Mucosa of descending colon (tissue), 3 donors: ENCODE measurements around the gene CALR. TPM values are rescaled to one million over a fixed set of nuclear protein-coding genes. Genes with fewer than 3 reads are reported as not detected.
A peak's percentile ranks its signal among the peaks of the same experiment; 100 is the strongest.
"Not testable (repeated sequence)": the region's sequence is repeated elsewhere in the genome, so short reads cannot be mapped to it uniquely, and the experiment has no call there.

Experiments used
- ATAC-seq: fragments of 200-7000 bp; cut with Tn5 transposase; one replicate; pipeline ENCODE4 v1.9.1; 2020; ENCODE audit warnings: mild to moderate bottlenecking, moderate library complexity
- DNase-seq, 3 donors: peaks; one replicate each; pipeline ENCODE4 v3.0.0-alpha.2; 2020
- H3K36me3 ChIP-seq: fragments of 200-600 bp; one replicate; pipeline ENCODE4 v1.8.0; 2021; ENCODE audit warnings: low read depth, mild to moderate bottlenecking
- H3K4me1 ChIP-seq: fragments of 200-600 bp; one replicate; pipeline ENCODE4 v1.8.0; 2021; ENCODE audit warnings: low read depth, mild to moderate bottlenecking
- H3K4me3 ChIP-seq: fragments of 200-600 bp; one replicate; pipeline ENCODE4 v1.8.0; 2021; ENCODE audit warnings: mild to moderate bottlenecking
- H3K9me3 ChIP-seq: fragments of 200-600 bp; one replicate; pipeline ENCODE4 v1.8.0; 2021; ENCODE audit warnings: mild to moderate bottlenecking
- intact Hi-C, 2 donors: fragments of 100-400 bp; cut with DNase I in 1 of 2; cut with micrococcal nuclease in 1 of 2; formaldehyde crosslinking; loops; one replicate each; pipeline versions ENCODE4 v1.11.0 to v1.11.1; 2022; cut with DNase I, micrococcal nuclease
- total RNA-seq, 3 donors: library from RNA; stranded (reverse); fragmentation: NEBNext Ultra II Directional in 2 of 3; extraction: Animal tissue kit (Norgen Biotek cat#: 25700) in 2 of 3; gene quantifications; one replicate each; pipeline versions ENCODE4 v1.2.1 to v1.2.4, GENCODE V29; 2021 to 2023
- TF ChIP-seq, protein P1 (sequence below): fragments of 200-600 bp; IDR thresholded peaks from one replicate; pipeline ENCODE4 v1.8.0; 2022; ENCODE audit warnings: antibody characterized with exemption, mild to moderate bottlenecking
- donor health status: DM: no; HTN: no; CAD: no; lungs with moderate emphysema.
- donor health status: DM: no; HTN: no; CAD: no.
- donor health status: DM: no; HTN: yes; CAD: no.

Gene CALR
- total RNA-seq, 3 donors from 2014 or later, result 433 to 945 (median 637) TPM

DNA sequence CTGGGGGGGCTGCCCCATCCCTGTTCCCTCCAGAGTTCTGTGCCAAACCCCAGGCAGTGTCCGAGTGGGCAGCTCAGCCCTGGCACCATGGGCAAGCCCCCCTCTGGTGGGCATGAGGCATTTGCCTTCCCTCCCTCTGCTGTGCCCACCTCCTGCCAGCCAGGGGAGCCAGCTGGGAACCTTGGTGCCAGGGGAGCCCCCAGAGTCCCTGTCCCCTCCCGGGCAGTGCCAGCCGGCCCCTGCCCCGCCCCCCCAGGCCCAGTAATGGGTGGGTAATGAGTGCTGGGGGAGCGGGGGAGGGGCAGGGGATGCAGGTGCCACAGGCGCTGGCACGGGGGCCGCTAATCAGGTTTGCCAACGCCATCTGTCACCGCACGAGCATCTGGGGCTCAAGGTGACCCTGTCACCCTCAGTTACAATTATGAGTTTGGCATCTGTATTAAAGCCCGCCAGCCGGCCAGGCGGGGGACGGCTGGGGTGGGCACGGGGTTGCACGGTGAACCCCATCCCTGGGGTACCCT is 36.9 kb downstream of the CALR start:
- Histone ChIP-seq H3K9me3 (no peaks in the 10 kb centered on the region), H3K4me1 (no peaks in the 10 kb centered on the region), H3K36me3 (peaks cover 4% of the 10 kb centered on the region), H3K4me3 (no peak overlapping the region)
- TF ChIP-seq, protein P1, sequence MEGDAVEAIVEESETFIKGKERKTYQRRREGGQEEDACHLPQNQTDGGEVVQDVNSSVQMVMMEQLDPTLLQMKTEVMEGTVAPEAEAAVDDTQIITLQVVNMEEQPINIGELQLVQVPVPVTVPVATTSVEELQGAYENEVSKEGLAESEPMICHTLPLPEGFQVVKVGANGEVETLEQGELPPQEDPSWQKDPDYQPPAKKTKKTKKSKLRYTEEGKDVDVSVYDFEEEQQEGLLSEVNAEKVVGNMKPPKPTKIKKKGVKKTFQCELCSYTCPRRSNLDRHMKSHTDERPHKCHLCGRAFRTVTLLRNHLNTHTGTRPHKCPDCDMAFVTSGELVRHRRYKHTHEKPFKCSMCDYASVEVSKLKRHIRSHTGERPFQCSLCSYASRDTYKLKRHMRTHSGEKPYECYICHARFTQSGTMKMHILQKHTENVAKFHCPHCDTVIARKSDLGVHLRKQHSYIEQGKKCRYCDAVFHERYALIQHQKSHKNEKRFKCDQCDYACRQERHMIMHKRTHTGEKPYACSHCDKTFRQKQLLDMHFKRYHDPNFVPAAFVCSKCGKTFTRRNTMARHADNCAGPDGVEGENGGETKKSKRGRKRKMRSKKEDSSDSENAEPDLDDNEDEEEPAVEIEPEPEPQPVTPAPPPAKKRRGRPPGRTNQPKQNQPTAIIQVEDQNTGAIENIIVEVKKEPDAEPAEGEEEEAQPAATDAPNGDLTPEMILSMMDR, result no peak
- ATAC-seq (no peak), DNase-seq (no peak)
- intact Hi-C loops, result loop anchor here in 1 of 2 donors (10.0 kb wide), 1 partner anchor 290 kb away; no protein-coding TSS in a partner anchor

DNA sequence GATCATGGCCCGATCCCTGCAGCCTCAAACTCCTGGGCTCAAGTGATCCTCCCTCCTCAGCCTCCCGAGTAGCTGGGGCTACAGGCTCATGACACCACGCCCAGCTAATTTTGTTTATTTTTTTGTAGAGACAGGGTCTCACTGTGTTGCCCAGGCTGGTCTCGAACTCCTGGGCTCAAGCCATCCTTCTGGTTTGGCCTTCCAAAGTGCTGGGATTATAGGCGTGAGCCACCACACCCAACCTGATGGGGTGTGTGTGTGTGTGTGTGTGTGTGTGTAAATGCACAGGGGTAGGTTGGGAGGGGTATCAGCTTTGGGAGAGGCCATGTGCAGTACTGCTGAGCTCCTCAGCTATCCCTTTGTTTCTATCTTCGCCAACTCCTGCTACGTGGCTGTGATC is 37.7 kb downstream of the CALR start:
- not testable (repeated sequence) for H3K36me3 ChIP-seq, H3K4me3 ChIP-seq, ATAC-seq, H3K4me1 ChIP-seq, H3K9me3 ChIP-seq, DNase-seq
- intact Hi-C loops, result loop anchor here in 1 of 2 donors (10.0 kb wide), 1 partner anchor 289 kb away; no protein-coding TSS in a partner anchor

DNA sequence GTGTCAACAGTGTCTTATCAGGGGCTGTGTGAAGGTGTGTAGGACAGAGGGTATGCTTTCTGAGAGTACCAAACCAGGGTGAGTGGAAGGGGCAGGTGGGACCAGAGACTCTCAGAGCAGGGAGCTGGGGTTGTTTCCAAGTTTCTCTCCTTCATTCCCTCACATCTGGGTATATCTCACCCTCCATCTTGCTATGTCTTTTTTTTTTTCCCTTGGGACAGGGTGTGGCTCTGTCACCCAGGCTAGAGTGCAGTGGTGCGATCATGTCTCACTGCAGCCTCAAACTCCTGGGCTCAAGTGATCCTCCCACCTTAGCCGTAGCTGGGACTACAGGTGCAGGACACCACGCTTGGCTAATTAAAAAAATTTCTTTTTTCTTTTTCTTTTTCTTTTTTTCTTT is 41.6 kb downstream of the CALR start:
- Histone ChIP-seq H3K4me3 (no peak overlapping the region), H3K36me3 (peaks cover 4% of the 10 kb centered on the region), H3K4me1 (peaks cover 5% of the 10 kb centered on the region), H3K9me3 (no peaks in the 10 kb centered on the region)
- TF ChIP-seq, protein P1, result no peak
- intact Hi-C loops, result loop anchor here (5.0 to 10.0 kb wide), 3 partner anchors 112 to 285 kb away; no protein-coding TSS in a partner anchor
- ATAC-seq (no peak), DNase-seq (no peak)

DNA sequence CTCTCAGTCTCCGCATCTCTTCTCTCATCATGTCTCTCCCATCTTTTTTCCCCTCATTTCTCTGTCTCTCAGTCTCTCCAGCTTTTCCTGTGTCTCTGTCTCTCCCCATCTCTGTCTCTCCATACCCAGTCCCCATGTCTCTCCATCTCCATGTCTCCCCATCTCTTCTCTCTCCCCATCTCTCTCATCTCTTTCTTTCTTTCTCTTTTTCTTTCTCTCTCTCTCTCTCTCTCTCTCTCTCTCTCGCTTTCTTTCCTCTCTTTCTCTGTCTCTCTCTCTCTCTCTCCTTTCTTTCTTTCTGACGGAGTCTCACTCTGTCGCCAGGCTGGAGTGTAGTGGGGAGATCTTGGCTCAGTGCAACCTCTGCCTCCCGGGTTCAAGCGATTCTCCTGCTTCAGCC is 44.2 kb downstream of the CALR start:
- Histone ChIP-seq H3K4me1 (peaks cover 16% of the 10 kb centered on the region), H3K36me3 (peaks cover 3% of the 10 kb centered on the region), H3K9me3 (no peaks in the 10 kb centered on the region), H3K4me3 (no peak overlapping the region)
- intact Hi-C loops, result loop anchor here (5.0 to 10.0 kb wide), 2 partner anchors 110 to 112 kb away; no protein-coding TSS in a partner anchor
- no peak for ATAC-seq
- DNase-seq, result no peak
- TF ChIP-seq, protein P1, result no peak

DNA sequence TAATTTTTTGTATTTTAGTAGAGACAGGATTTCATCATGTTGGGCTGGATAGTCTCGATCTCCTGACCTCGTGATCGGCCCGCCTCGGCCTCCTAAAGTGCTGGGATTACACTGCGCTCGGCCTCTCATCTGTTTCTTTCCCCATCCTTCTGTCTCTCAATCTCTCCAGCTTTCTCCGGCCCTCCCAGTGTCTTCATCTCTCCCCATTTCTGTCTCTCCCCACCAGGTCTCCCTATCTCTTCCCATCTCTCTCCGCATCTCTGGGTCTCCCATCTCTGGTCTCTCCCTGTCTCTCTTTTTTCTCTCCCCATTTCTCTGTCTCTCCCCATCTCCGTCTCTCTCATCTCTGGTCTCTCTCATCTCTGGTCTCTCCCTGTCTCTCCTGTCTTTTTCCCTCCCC is 44.7 kb downstream of the CALR start:
- TF ChIP-seq, protein P1, result no peak
- H3K9me3 ChIP-seq, result no peaks in the 10 kb centered on the region
- intact Hi-C loops, result loop anchor here (5.0 to 10.0 kb wide), 2 partner anchors 109 to 112 kb away; no protein-coding TSS in a partner anchor
- no peak overlapping the region for H3K4me3 ChIP-seq
- H3K36me3 ChIP-seq, result no peaks in the 10 kb centered on the region
- no peak for DNase-seq
- H3K4me1 ChIP-seq, result peaks cover 16% of the 10 kb centered on the region
- ATAC-seq, result no peak

DNA sequence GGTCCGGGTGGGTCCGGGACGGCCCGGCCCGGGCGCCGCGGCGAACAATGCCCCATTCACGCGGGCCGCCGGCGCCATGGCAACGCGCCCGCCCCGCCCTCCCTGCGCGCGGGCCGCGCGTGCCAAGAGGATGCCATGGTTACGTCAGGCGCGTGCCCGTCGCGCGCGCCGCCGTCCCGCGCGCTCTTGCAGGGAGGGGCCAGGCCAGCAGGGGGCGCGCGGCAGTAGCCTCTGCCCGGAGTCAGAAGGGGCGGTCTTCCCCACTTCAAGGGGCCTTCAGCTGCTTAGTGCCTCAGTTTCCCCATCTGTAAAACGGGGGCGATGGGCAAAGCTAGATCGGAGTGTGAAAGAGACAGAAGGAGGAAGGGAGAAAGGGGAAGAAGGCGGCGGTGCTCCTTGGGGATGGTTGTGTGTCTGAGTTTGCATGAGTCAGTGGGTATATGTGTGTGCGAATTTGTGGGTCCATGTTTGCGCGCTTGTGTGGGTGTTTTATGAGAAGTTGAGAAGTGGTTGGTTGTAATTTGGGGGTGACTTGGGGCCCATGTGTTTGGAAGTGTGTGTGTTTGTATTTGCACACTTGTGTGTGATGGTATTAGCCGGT is 45.2 kb downstream of the CALR start:
- H3K9me3 ChIP-seq, result no peaks in the 10 kb centered on the region
- H3K36me3 ChIP-seq, result no peaks in the 10 kb centered on the region
- H3K4me1 ChIP-seq, result peaks cover 16% of the 10 kb centered on the region
- ATAC-seq (peak; percentile 84), DNase-seq (peak; percentile 83 to 91 (median 90))
- H3K4me3 ChIP-seq, result no peak overlapping the region
- TF ChIP-seq, protein P1, result peak; percentile 95
- intact Hi-C loops, result loop anchor here (5.0 to 10.0 kb wide), 2 partner anchors 109 to 111 kb away; no protein-coding TSS in a partner anchor
